Left lung (tissue), 10 donors: ENCODE data around the gene KCNJ5. TPM values are rescaled to one million over a fixed set of nuclear protein-coding genes. Genes with fewer than 3 reads are reported as not detected.

Experiments used
- ATAC-seq: fragments of 200-7000 bp; cut with Tn5 transposase; one replicate; pipeline ENCODE4 v1.9.1; 2020; ENCODE audit warnings: moderate library complexity
- DNase-seq, 4 donors: peaks; one replicate each; pipeline ENCODE4 v3.0.0-alpha.2; 2013 to 2020
- H3K27ac ChIP-seq, 2 donors: fragments of 200-600 bp; sonication (generic) in 1 of 2; one replicate each; pipeline versions ENCODE4 v1.5.0 to v1.8.0; 2020 to 2021
- H3K27me3 ChIP-seq, 2 donors: fragments of 200-600 bp; sonication (generic) in 1 of 2; one replicate each; pipeline versions ENCODE4 v1.5.0 to v1.8.0; 2020 to 2021
- H3K36me3 ChIP-seq, 2 donors: fragments of 200-600 bp; sonication (generic) in 1 of 2; one replicate each; pipeline versions ENCODE4 v1.5.0 to v1.8.0; 2020 to 2021
- H3K4me1 ChIP-seq, 2 donors: fragments of 200-600 bp; one replicate each; pipeline ENCODE4 v1.8.0; 2021
- H3K4me3 ChIP-seq, 2 donors: fragments of 200-600 bp; sonication (generic) in 1 of 2; one replicate each; pipeline versions ENCODE4 v1.5.0 to v1.8.0; 2020 to 2021; ENCODE audit warnings: mild to moderate bottlenecking in 1 of 2
- H3K9me3 ChIP-seq, 2 donors: fragments of 200-600 bp; sonication (generic) in 1 of 2; one replicate each; pipeline versions ENCODE4 v1.5.0 to v1.8.0; 2020 to 2021
- CTCF ChIP-seq, 2 donors: fragments of 200-600 bp; sonication (generic) in 1 of 2; IDR thresholded peaks; one replicate each; pipeline versions ENCODE4 v1.5.0 to v1.8.0; 2021; ENCODE audit warnings: antibody characterized with exemption in 2 of 2
- intact Hi-C, 2 donors: fragments of 100-400 bp; cut with DNase I; formaldehyde crosslinking; loops; one replicate each; pipeline versions ENCODE4 v1.11.2 to v1.14.2; 2022
- polyA plus RNA-seq, 6 donors: library from polyadenylated mRNA; unstranded; fragments of 120-200 nt; gene quantifications; one replicate each; pipeline ENCODE4 v1.2.1, GENCODE V29; 2013; ENCODE audit not compliant: insufficient read length in 6 of 6
- total RNA-seq, 2 donors: library from RNA; stranded (reverse); fragmentation: NEBNext Ultra II Directional; extraction: Animal tissue kit (Norgen Biotek cat#: 25700); gene quantifications; one replicate each; pipeline ENCODE4 v1.2.1, GENCODE V29; 2021
- donor health status: DM: no; HTN: yes; CAD: no.
- donor health status: DM: no; HTN: no; CAD: no.

The KCNJ5 gene
- total and polyA plus RNA-seq, 8 donors, result 3.8 to 15.6 (median 11.3) TPM

- no peaks in the 10 kb centered on the region for H3K4me1 ChIP-seq
- no peak for ATAC-seq
- intact Hi-C loops, result no loop called here
These were observed 33.5 kb downstream of the KCNJ5 start for GRCh38 chr11:128924510-128925249.

GRCh38 chr11:128925250-128925600 is 34.1 kb downstream of the KCNJ5 start:
- Histone ChIP-seq H3K36me3 (no peaks in the 10 kb centered on the region), H3K27ac (no peak overlapping the region), H3K4me1 (no peaks in the 10 kb centered on the region), H3K9me3 (no peaks in the 10 kb centered on the region), H3K4me3 (no peak overlapping the region), H3K27me3 (peaks cover 0 to 11% of the 10 kb centered on the region in 2 donors)
- no peak for TF ChIP-seq CTCF (IDR thresholded peaks at IDR 0.05)
- DNase-seq (no peak), ATAC-seq (no peak)
- intact Hi-C loops, result no loop called here

More at GRCh38 chr11:128924510-128925249, 33.5 kb downstream of the KCNJ5 start:
- Histone ChIP-seq H3K36me3 (no peaks in the 10 kb centered on the region), H3K27me3 (peaks cover 0 to 11% of the 10 kb centered on the region in 2 donors), H3K9me3 (no peaks in the 10 kb centered on the region), H3K27ac (no peak overlapping the region), H3K4me3 (no peak overlapping the region)
- no peak for TF ChIP-seq CTCF (IDR thresholded peaks at IDR 0.05)
- DNase-seq, result no peak

GRCh38 chr11:128926000-128926399 is 34.8 kb downstream of the KCNJ5 start:
- Histone ChIP-seq H3K36me3 (no peaks in the 10 kb centered on the region), H3K9me3 (no peaks in the 10 kb centered on the region), H3K27ac (no peak overlapping the region), H3K4me1 (no peaks in the 10 kb centered on the region), H3K27me3 (peaks cover 0 to 11% of the 10 kb centered on the region in 2 donors), H3K4me3 (no peak overlapping the region)
- no peak for ATAC-seq
- no peak for TF ChIP-seq CTCF (IDR thresholded peaks at IDR 0.05)
- DNase-seq, result no peak
- intact Hi-C loops, result no loop called here

GRCh38 chr11:128926437-128927107 is 35.4 kb downstream of the KCNJ5 start:
- Histone ChIP-seq H3K9me3 (no peaks in the 10 kb centered on the region), H3K27me3 (peaks cover 0 to 11% of the 10 kb centered on the region in 2 donors), H3K4me3 (no peak overlapping the region), H3K27ac (no peak overlapping the region), H3K4me1 (no peaks in the 10 kb centered on the region), H3K36me3 (no peaks in the 10 kb centered on the region)
- TF ChIP-seq CTCF (IDR thresholded peaks at IDR 0.05), result no peak
- ATAC-seq (no peak), DNase-seq (no peak)
- intact Hi-C loops, result no loop called here

- no peaks in the 10 kb centered on the region for H3K4me1 ChIP-seq
- H3K4me3 ChIP-seq, result no peak overlapping the region
- DNase-seq (no peak), ATAC-seq (no peak)
- no peaks in the 10 kb centered on the region for H3K9me3 ChIP-seq
- H3K27me3 ChIP-seq, result peaks cover 0 to 11% of the 10 kb centered on the region in 2 donors
- TF ChIP-seq CTCF (IDR thresholded peaks at IDR 0.05), result no peak
- H3K27ac ChIP-seq, result no peak overlapping the region
- H3K36me3 ChIP-seq, result no peaks in the 10 kb centered on the region
- intact Hi-C loops, result no loop called here
These were observed 35.9 kb downstream of the KCNJ5 start for GRCh38 chr11:128927108-128927461.
